K562 (cell line): ENCODE results near the gene ZC3H6. TPM values are rescaled to one million over a fixed set of nuclear protein-coding genes. Genes with fewer than 3 reads are reported as not detected.
A peak's percentile ranks its signal among the peaks of the same experiment; 100 is the strongest.

Source experiments
- AFF1 ChIP-seq, 2 experiments: fragments of 450-650 bp; IDR thresholded peaks; 2 replicates each; pipeline ENCODE4 v1.6.1; 2018; ENCODE audit warnings: mild to moderate bottlenecking in 2 of 2, low read depth in 1 of 2; ENCODE audit not compliant: partially characterized antibody in 2 of 2
- FOSL1 ChIP-seq: fragments of 200-800 bp; sonication (Bioruptor generic); conservative IDR thresholded peaks from 2 replicates; pipeline ENCODE4 v1.6.1; 2016; ENCODE audit warnings: missing genetic modification characterization, missing compliant biosample characterization
- IRF2 ChIP-seq: sonication (generic); formaldehyde crosslinking; IDR thresholded peaks from 2 replicates; pipeline ENCODE4 v1.8.1; 2022; ENCODE audit warnings: mild to moderate bottlenecking, missing genetic modification reagents
- KAT2B ChIP-seq: IDR thresholded peaks from one replicate; pipeline ENCODE4 v1.6.1; 2012; ENCODE audit warnings: low read depth, mild to moderate bottlenecking, control low read depth, inconsistent platforms, low read length, moderate library complexity
- KDM2B ChIP-seq: fragments of 250-450 bp; sonication (Bioruptor Pico); IDR thresholded peaks from 2 replicates; pipeline ENCODE4 v1.8.0; 2021; ENCODE audit warnings: mild to moderate bottlenecking, moderate library complexity
- KLF13 ChIP-seq: fragments of 450-650 bp; IDR thresholded peaks from 2 replicates; pipeline ENCODE4 v1.6.1; 2016; ENCODE audit warnings: missing genetic modification characterization, low read depth, mild to moderate bottlenecking, missing compliant biosample characterization, moderate library complexity, borderline replicate concordance
- MAZ ChIP-seq, 2 experiments: fragments of 450-650 bp in 1 of 2; sonication (generic) in 1 of 2; formaldehyde crosslinking; IDR thresholded peaks in 1 of 2; conservative IDR thresholded peaks in 1 of 2; 2 replicates each; pipeline versions ENCODE4 v1.4.0 to v1.5.0; 2020; ENCODE audit warnings: mild to moderate bottlenecking in 1 of 2, missing genetic modification reagents in 1 of 2
- MEF2D ChIP-seq: conservative IDR thresholded peaks from 2 replicates; pipeline ENCODE4 v1.6.1; 2016; ENCODE audit warnings: low read depth, missing genetic modification characterization, missing compliant biosample characterization
- MIER1 ChIP-seq: fragments of 450-650 bp; IDR thresholded peaks from 2 replicates; pipeline ENCODE4 v1.6.1; 2016; ENCODE audit warnings: antibody characterized with exemption, mild to moderate bottlenecking, low read depth
- MLLT1 ChIP-seq, 2 experiments: fragments of 450-650 bp; IDR thresholded peaks; 2 replicates each; pipeline ENCODE4 v1.6.1; 2016
- PHF20 ChIP-seq: fragments of 450-650 bp; IDR thresholded peaks from 2 replicates; pipeline ENCODE4 v1.6.1; 2018; ENCODE audit not compliant: partially characterized antibody
- SLC30A9 ChIP-seq: fragments of 250-450 bp; sonication (Bioruptor Pico); IDR thresholded peaks from 2 replicates; pipeline ENCODE4 v1.8.0; 2022; ENCODE audit warnings: mild to moderate bottlenecking, moderate library complexity
- SMARCC2 ChIP-seq: fragments of 450-650 bp; IDR thresholded peaks from 2 replicates; pipeline ENCODE4 v1.6.1; 2017; ENCODE audit warnings: antibody characterized with exemption, moderate library complexity, mild to moderate bottlenecking, low read depth
- SRF ChIP-seq, 2 experiments: fragments of 250-450, 450-650 bp in 1 of 2; sonication (Bioruptor Pico) in 1 of 2; sonication (generic) in 1 of 2; formaldehyde crosslinking; IDR thresholded peaks; 2 replicates each; pipeline versions ENCODE4 v1.5.0 to v1.5.1; 2020 to 2022; ENCODE audit warnings: mild to moderate bottlenecking in 1 of 2, missing genetic modification reagents in 1 of 2
- ZFX ChIP-seq: sonication (generic); formaldehyde crosslinking; IDR thresholded peaks from 2 replicates; pipeline ENCODE4 v1.8.0; 2022; ENCODE audit warnings: mild to moderate bottlenecking, missing genetic modification reagents, moderate library complexity
- ZNF239 ChIP-seq: fragments of 250-450 bp; sonication (Bioruptor Pico); IDR thresholded peaks from 2 replicates; pipeline ENCODE4 v1.4.0; 2020; ENCODE audit warnings: mild to moderate bottlenecking
- ZNF3 ChIP-seq: fragments of 250-450 bp; sonication (Bioruptor Pico); IDR thresholded peaks from 2 replicates; pipeline ENCODE4 v1.5.0; 2021; ENCODE audit warnings: mild to moderate bottlenecking, moderate library complexity
- ZNF449 ChIP-seq: fragments of 250-450 bp; sonication (Bioruptor Pico); IDR thresholded peaks from 2 replicates; pipeline ENCODE4 v1.8.0; 2022; ENCODE audit warnings: moderate library complexity, mild to moderate bottlenecking, inconsistent platforms
- ZNF707 ChIP-seq: fragments of 250-450 bp; sonication (Bioruptor Pico); conservative IDR thresholded peaks from 2 replicates; pipeline ENCODE4 v1.8.0; 2022; ENCODE audit warnings: inconsistent platforms, mild to moderate bottlenecking, moderate library complexity
- ZNF75A ChIP-seq: fragments of 450-650 bp; formaldehyde crosslinking; IDR thresholded peaks from 2 replicates; pipeline ENCODE4 v1.4.0; 2020; ENCODE audit warnings: mild to moderate bottlenecking
- ZNF778 ChIP-seq: fragments of 450-650 bp; formaldehyde crosslinking; IDR thresholded peaks from 2 replicates; pipeline ENCODE4 v1.4.0; 2020; ENCODE audit warnings: mild to moderate bottlenecking, moderate library complexity
- ZZZ3 ChIP-seq: fragments of 450-650 bp; IDR thresholded peaks from 2 replicates; pipeline ENCODE4 v1.6.1; 2016; ENCODE audit warnings: antibody characterized with exemption, mild to moderate bottlenecking, moderate library complexity
- polyA plus RNA-seq, 8 experiments: library from polyadenylated mRNA; depleted of rRNA in 4 of 8; stranded (reverse) in 5 of 8; unstranded in 3 of 8; fragments of >200 nt; fragmentation: Nextera tagmentation in 2 of 8; fragmentation: Illumina TruSeq in 1 of 8; extraction: Ambion mirVana in 2 of 8; extraction: Trizol in 1 of 8; gene quantifications; 2 replicates each; pipeline versions ENCODE4 v1.2.1 to v1.2.3, GENCODE V29; 2011 to 2014; ENCODE audit warnings: inconsistent platforms in 1 of 8, missing spikeins in 1 of 8
- total RNA-seq, 7 experiments: library from RNA; depleted of rRNA in 6 of 7; stranded (reverse); fragments of >200 nt in 6 of 7; fragmentation: Illumina TruSeq in 2 of 7; extraction: Trizol in 2 of 7; gene quantifications; 2 replicates each; pipeline versions ENCODE4 v1.2.1 to v1.2.3, GENCODE V29; 2011 to 2021; ENCODE audit warnings: low replicate concordance in 1 of 7

Gene ZC3H6
- total and polyA plus RNA-seq, 9 of the 15 experiments (the other 6 are each of a cell fraction or from before 2014, with no cell fraction given), result 0.45 to 1.9 (median 1.5) TPM

GRCh38 chr2:112272669-112273068 lies 2.7 kb upstream of the ZC3H6 start (continued):
- TF ChIP-seq MAZ (CRISPR knock-in tag; conservative IDR thresholded peaks at IDR 0.05 in 1 of 2, IDR thresholded peaks at IDR 0.05 in 1 of 2), result peak; percentile 43 to 49; a peak in 3 of 4 replicates
- TF ChIP-seq KLF13 (tag), result no peak
- TF ChIP-seq ZNF778 (CRISPR knock-in tag), result no peak
- 0 out of 4 replicates have a peak, but pooled peaks of 1 of the 2 experiments have one; percentile 8 for TF ChIP-seq MLLT1 (IDR thresholded peaks at IDR 0.05)
- TF ChIP-seq SRF (CRISPR knock-in tag; IDR thresholded peaks at IDR 0.05), result no peak
- TF ChIP-seq ZNF239 (CRISPR knock-in tag), result no peak
- peak in 1 of 2 experiments; percentile 29 for TF ChIP-seq AFF1 (IDR thresholded peaks at IDR 0.05; ENCODE audit: low read depth in 1 of 2, partially characterized antibody in 2 of 2)
- no peak for TF ChIP-seq MIER1
- no peak for TF ChIP-seq ZNF75A (CRISPR knock-in tag)
- no peak for TF ChIP-seq KDM2B (CRISPR knock-in tag)
- TF ChIP-seq ZNF707, result no peak
- TF ChIP-seq ZZZ3, result no peak
- no peak for TF ChIP-seq ZNF3
- TF ChIP-seq IRF2, result no peak
- peak; percentile 68 for TF ChIP-seq FOSL1 (tag)
- peak; percentile 76 for TF ChIP-seq SMARCC2
- TF ChIP-seq MEF2D (tag), result no peak
- TF ChIP-seq KAT2B, result no peak
- no peak for TF ChIP-seq PHF20
- no peak for TF ChIP-seq ZFX (CRISPR knock-in tag)
- no peak for TF ChIP-seq ZNF449 (CRISPR knock-in tag)
- TF ChIP-seq SLC30A9 (CRISPR knock-in tag), result no peak
